HFFc6 (cell line): ENCODE data around the gene ARHGEF17. TPM values are rescaled to one million over a fixed set of nuclear protein-coding genes. Genes with fewer than 3 reads are reported as not detected.

Experiments used
- DNase-seq: peaks from one replicate; pipeline ENCODE4 v3.0.0-alpha.2; 2018
- H3K27ac Mint-ChIP-seq: 2 replicates; pipeline ENCODE4 v1.8.0; 2020; ENCODE audit warnings: mild to moderate bottlenecking, mixed read lengths
- H3K27me3 Mint-ChIP-seq: 2 replicates; pipeline ENCODE4 v1.8.0; 2021; ENCODE audit warnings: mild to moderate bottlenecking, moderate library complexity, mixed read lengths; ENCODE audit not compliant: insufficient read depth
- H3K36me3 Mint-ChIP-seq: 2 replicates; pipeline ENCODE4 v1.8.0; 2021; ENCODE audit warnings: low read depth, mixed read lengths
- H3K4me1 Mint-ChIP-seq: 2 replicates; pipeline ENCODE4 v1.8.0; 2020; ENCODE audit warnings: low read depth, mixed read lengths
- H3K4me3 Mint-ChIP-seq: 2 replicates; pipeline ENCODE4 v1.8.0; 2020; ENCODE audit warnings: mild to moderate bottlenecking, moderate library complexity, mixed read lengths
- H3K9me3 Mint-ChIP-seq: 2 replicates; pipeline ENCODE4 v1.8.0; 2020; ENCODE audit warnings: mild to moderate bottlenecking, mixed read lengths
- CTCF ChIP-seq: fragments of 200-600 bp; sonication (generic); IDR thresholded peaks from 2 replicates; pipeline ENCODE4 v1.5.0; 2021; ENCODE audit warnings: antibody characterized with exemption, mild to moderate bottlenecking
- total RNA-seq, 6 experiments: library from RNA; stranded (reverse); fragmentation: NEBNext Ultra II Directional; extraction: Animal tissue kit (Norgen Biotek cat#: 25700); gene quantifications; 2 replicates in 1 of 6; 3 replicates in 5 of 6; pipeline ENCODE4 v1.2.3, GENCODE V29; 2021

The ARHGEF17 gene
- total RNA-seq, 6 experiments from 2014 or later, result 84.6 to 112 (median 92.1) TPM

GRCh38 chr11:73389134-73389525 is 81.1 kb downstream of the ARHGEF17 start:
- no peak overlapping the region for H3K4me3 Mint-ChIP-seq
- peaks cover 1% of the 10 kb centered on the region for H3K27me3 Mint-ChIP-seq
- H3K36me3 Mint-ChIP-seq, result no peaks in the 10 kb centered on the region
- no peak for TF ChIP-seq CTCF
- peaks cover 34% of the 10 kb centered on the region for H3K4me1 Mint-ChIP-seq
- no peaks in the 10 kb centered on the region for H3K9me3 Mint-ChIP-seq
- H3K27ac Mint-ChIP-seq, result no peak overlapping the region
- DNase-seq, result no peak

- TF ChIP-seq CTCF, result no peak
- no peak overlapping the region for H3K4me3 Mint-ChIP-seq
Observed at GRCh38 chr11:73389916-73390315, 81.8 kb downstream of the ARHGEF17 start.

GRCh38 chr11:73390601-73391565 is 82.8 kb downstream of the ARHGEF17 start:
- Mint-ChIP-seq H3K27me3 (peaks cover 1% of the 10 kb centered on the region), H3K9me3 (no peaks in the 10 kb centered on the region), H3K4me3 (no peak overlapping the region), H3K27ac (no peak overlapping the region), H3K36me3 (no peaks in the 10 kb centered on the region), H3K4me1 (peaks cover 31% of the 10 kb centered on the region)
- DNase-seq, result no peak
- TF ChIP-seq CTCF, result no peak

More at GRCh38 chr11:73389916-73390315, 81.8 kb downstream of the ARHGEF17 start:
- peaks cover 34% of the 10 kb centered on the region for H3K4me1 Mint-ChIP-seq
- peaks cover 1% of the 10 kb centered on the region for H3K27me3 Mint-ChIP-seq
- no peak for DNase-seq
- H3K9me3 Mint-ChIP-seq, result no peaks in the 10 kb centered on the region
- no peak overlapping the region for H3K27ac Mint-ChIP-seq
- no peaks in the 10 kb centered on the region for H3K36me3 Mint-ChIP-seq

GRCh38 chr11:73391665-73392064 is 83.6 kb downstream of the ARHGEF17 start:
- H3K4me3 Mint-ChIP-seq, result no peak overlapping the region
- H3K27me3 Mint-ChIP-seq, result peaks cover 5% of the 10 kb centered on the region
- H3K36me3 Mint-ChIP-seq, result no peaks in the 10 kb centered on the region
- no peaks in the 10 kb centered on the region for H3K9me3 Mint-ChIP-seq
- H3K27ac Mint-ChIP-seq, result no peak overlapping the region
- H3K4me1 Mint-ChIP-seq, result peaks cover 28% of the 10 kb centered on the region
- no peak for TF ChIP-seq CTCF
- no peak for DNase-seq

GRCh38 chr11:73392108-73393010 is 84.3 kb downstream of the ARHGEF17 start:
- Mint-ChIP-seq H3K36me3 (no peaks in the 10 kb centered on the region), H3K27ac (no peak overlapping the region), H3K9me3 (no peaks in the 10 kb centered on the region), H3K4me1 (peaks cover 28% of the 10 kb centered on the region), H3K4me3 (no peak overlapping the region), H3K27me3 (peaks cover 6% of the 10 kb centered on the region)
- TF ChIP-seq CTCF, result no peak
- no peak for DNase-seq
